ENCODE measurements around the gene RPS15A. TPM values are rescaled to one million over a fixed set of nuclear protein-coding genes. Genes with fewer than 3 reads are reported as not detected.
"Not testable (repeated sequence)": the region's sequence is repeated elsewhere in the genome, so short reads cannot be mapped to it uniquely, and the experiment has no call there.

RPS15A gene
- polyA plus RNA-seq, 3 donors: 1,919 to 2,605 (median 2,095) TPM

GRCh38 chr16:18804540-18804939 lies 14.4 kb upstream of the RPS15A start:
- DNase-seq: no peak

DNA sequence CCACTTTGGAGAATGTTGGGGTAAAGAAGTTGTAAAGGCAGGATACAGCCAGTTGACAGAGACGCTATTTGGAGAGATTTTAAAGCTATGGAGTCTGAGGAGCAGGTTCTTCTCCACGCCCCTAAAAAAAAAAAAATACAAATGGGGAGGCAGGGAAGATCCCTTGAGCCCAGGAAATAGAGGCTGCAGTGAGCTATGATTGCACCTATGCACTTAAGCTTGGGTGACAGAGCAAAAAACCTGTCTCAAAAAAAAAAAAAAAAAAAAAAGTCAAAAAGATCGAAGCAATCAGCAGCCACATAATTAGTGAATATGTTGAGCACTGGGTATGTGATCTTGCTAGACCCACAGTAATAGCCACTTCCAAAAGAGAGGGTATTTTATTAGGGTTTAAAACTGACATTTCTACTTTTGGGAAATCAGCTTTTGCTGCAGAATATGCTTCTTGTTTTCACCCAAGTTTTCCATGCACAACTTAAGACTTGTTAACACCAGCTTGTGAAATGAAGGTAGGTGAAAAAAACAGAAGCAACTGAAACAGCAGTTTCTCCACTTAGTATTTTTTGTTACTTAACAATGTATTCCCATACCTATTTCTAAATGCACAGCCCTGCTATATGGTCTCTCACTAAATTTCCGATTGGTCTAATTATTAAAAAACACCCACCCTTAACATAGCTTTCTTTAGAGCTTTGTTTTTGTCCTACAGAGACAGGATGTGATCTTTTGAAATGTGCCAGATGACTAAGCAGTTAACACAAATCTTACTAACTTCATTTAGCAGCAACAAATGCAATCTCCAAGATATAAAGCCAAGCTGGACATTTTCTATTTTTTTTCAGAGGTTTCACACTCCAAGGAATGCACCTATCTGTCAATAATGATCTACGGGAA lies 13.7 kb upstream of the RPS15A start:
- no peak for DNase-seq

DNA sequence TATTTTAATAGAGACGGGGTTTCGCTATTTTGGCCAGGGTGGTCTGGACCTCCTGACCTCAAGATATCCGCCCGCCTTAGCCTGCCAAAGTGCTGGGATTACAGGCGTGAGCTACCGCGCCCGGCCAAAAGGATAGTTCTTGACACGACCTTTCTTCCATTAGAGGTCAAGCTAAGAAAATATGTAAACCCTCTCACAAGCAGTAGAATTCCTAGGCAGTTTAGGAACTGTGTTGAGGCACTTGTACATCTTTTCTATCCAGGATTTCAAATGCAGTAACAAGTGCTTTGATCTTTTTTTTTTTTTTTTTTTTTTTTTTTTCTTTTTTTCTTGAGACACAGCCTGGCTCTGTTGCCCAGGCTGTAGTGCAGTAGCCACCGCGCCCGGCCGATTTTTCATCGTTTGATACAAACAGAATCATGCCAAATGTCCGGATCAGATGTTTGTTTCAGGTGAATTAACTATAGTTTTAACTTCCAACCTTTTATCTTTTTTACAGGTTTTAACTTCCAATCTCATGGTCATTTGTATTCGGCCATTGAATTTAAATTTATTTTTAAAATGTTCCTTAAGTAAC lies 12.7 kb upstream of the RPS15A start:
- DNase-seq: no peak

- peak; percentile 99 for DNase-seq
Observed at GRCh38 chr16:18801145-18801972, 11.2 kb upstream of the RPS15A start, which contains the start of gene ARL6IP1. Gene ARL6IP1, minus strand, starts transcription at chr16:18801549. Its CDS starts 83 bp downstream, at chr16:18801466.

- DNase-seq: peak; percentile 26
Observed at GRCh38 chr16:18800775-18801144, 10.6 kb upstream of the RPS15A start.

DNA sequence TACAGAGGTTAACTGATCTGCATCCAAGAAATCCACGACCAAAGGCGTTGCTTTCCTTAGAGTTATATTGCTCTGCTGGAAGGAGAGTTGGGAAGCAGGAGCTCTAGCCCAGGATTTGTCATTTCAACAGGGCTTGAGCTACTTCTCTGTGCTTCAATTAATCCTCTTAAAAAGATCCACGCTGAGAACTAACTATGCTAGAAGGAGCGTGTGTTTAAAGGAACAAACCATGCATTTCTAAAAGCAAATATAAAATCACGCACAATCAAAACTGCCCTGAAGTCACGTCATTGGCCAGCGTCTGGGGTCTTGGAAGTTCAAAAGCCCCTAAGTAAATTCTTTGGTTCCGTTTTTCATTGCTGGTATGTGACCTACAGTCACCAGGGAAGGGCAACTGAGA lies 10.2 kb upstream of the RPS15A start:
- DNase-seq: no peak

DNA sequence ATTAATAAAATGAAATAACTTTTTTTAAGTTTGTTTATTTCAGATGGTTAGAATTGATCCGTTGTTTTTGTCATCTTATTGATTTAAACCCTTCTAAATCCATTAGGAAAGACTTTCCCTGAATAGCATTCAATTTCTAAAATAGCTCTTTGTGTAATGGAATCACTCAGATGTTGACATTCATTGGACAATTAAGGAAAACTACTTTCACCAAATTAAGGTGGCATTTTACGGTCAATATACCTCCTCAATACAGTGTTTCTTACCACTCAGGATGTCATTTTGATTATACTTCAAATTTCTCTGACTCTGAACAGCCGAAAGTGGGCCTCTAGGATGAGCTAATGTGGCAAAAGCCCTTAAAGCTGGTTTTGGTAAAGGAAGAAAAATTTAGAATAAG lies 9.4 kb upstream of the RPS15A start:
- DNase-seq: no peak

- DNase-seq: no peak
Observed at GRCh38 chr16:18797746-18798145, 7.6 kb upstream of the RPS15A start.

GRCh38 chr16:18796377-18796776 lies 6.2 kb upstream of the RPS15A start:
- DNase-seq: no peak

DNA sequence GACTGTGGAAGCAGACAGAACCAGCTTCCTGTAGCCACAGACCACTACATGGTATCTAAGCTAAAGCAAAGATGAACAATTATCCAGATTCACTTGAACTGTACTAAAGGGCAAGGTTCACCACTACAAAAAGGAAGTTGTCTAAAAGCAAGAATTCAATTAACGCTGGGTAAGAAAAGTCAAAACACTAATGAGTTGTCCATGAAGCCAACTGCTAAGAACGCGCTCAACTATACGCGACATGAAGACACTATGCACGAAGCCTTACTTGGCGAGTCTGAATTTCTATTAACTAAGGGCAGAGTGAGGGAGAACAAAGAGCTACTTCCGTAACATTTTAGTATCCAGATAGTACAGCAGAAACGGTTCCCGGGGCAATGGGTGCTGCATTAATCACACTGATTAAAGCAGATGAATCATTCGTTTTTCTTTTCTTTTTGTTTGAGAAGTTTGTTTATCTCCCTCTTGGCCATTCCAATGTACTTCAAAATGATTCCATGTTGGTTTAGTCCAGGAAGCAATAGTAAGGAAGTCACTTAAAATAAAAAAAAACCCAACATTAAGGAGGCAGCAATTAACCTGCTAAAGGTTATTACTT lies 2.8 kb upstream of the RPS15A start:
- no peak for DNase-seq

DNA sequence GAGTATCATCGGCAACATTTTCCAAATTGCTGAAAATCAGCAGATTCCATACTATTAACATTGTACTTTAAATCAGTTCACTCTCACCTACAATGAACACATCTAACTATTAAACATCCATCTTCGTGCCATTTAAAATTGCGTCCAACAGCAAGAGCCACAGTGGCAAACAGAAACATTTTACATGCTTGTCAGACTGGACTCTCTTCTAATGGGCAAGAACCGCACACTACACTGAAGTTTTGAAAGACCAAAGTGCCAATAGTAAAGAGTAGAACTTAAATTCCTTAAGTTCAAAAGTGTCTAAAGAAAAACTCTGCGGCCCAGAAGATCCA lies 652 bp downstream of the RPS15A start:
- no peak for DNase-seq

DNA sequence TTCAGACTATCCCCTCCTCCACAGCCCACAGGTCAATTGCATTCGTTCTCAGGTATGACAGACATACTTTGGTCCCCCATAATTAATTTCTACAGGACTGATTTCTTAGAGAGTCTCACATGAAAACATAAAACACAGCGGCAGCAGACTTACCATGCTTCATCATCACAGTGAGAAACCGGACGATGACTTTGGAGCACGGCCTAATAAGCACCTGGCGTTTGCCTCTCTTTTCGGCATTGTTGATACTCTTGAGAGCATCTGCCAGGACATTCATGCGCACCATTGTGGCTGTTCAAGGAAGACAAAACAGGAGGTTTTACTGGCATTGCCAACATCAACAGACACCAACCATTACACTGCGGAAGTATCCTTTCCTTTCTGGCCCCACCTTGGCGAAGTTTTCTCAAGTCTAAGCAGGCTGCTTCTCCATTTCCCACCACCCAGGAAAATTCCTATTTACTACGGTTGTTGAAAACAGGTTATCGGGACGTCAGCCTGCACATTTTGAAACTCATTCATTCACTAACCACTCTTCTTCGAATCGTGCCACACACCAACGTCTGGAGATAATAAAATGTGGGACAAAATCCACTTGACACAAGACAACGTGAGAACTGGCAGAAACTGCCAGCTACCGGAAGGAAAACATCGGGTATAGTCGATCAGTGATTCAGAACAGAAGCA lies 1.2 kb downstream of the RPS15A start:
- no peak for DNase-seq

- no peak for DNase-seq
Observed at GRCh38 chr16:18784917-18785623, 5.1 kb downstream of the RPS15A start.

GRCh38 chr16:18783430-18784341 lies 6.4 kb downstream of the RPS15A start:
- no peak for DNase-seq

GRCh38 chr16:18782697-18783429 lies 7.3 kb downstream of the RPS15A start:
- no peak for DNase-seq

- not testable (repeated sequence) for DNase-seq
Observed at GRCh38 chr16:18781232-18781631, 8.9 kb downstream of the RPS15A start.

- DNase-seq: not testable (repeated sequence)
Observed at GRCh38 chr16:18780460-18781026, 9.6 kb downstream of the RPS15A start.

DNA sequence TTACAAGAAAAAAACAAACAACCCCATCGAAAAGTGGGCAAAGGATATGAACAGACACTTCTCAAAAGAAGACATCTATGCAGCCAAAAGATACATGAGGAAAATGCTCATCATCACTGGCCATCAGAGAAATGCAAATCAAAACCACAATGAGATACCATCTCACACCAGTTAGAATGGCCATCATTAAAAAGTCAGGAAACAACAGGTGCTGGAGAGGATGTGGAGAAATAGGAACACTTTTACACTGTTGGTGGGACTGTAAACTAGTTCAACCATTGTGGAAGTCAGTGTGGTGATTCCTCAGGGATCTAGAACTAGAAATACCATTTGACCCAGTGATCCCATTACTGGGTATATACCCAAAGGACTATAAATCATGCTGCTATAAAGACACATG lies 12.5 kb downstream of the RPS15A start:
- not testable (repeated sequence) for DNase-seq

DNA sequence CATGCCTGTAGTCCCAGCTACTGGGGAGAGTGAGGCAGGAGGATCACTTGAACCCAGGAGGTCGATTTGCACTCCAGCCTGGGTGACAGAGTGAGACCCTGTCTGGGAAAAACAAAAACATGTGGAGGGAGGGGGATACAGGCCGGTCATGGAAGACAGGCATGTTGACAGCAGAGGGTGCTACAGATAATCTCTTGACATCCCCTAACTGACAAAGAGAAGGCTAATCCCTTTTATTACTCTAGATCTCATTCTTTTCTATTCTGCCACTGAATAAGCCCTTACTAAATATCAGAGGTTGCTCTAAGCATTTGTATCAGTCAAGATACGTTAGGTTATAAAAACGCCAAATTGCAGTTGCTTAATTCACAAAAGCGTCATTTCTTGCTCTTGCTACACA lies 13.8 kb downstream of the RPS15A start:
- not testable (repeated sequence) for DNase-seq

Measured in renal pelvis (tissue), 4 donors.